GM19324 (cell line): ENCODE measurements around the gene PCBD2.
"Not testable (repeated sequence)": the region's sequence is repeated elsewhere in the genome, so short reads cannot be mapped to it uniquely, and the experiment has no call there.

Source experiments
- ATAC-seq: cut with Tn5 transposase; IDR thresholded peaks from one replicate; pipeline ENCODE4 v1.9.1; 2021; ENCODE audit warnings: mild to moderate bottlenecking, moderate library complexity; ENCODE audit not compliant: unreplicated experiment, low FRiP score

The PCBD2 gene

GRCh38 chr5:134905246-134905996, 490 bp downstream of the PCBD2 start:
- peak; percentile 19 for ATAC-seq

- ATAC-seq: no peak
Measured at GRCh38 chr5:134906811-134907210, 1.9 kb downstream of the PCBD2 start.

- ATAC-seq: not testable (repeated sequence)
Measured at GRCh38 chr5:134910752-134911151, 5.8 kb downstream of the PCBD2 start.

GRCh38 chr5:134911285-134912206, 6.6 kb downstream of the PCBD2 start:
- ATAC-seq: no peak

- ATAC-seq: no peak
Measured at GRCh38 chr5:134913254-134913653, 8.3 kb downstream of the PCBD2 start.

- no peak for ATAC-seq
Measured at GRCh38 chr5:134913795-134914194, 8.9 kb downstream of the PCBD2 start.

- no peak for ATAC-seq
Measured at GRCh38 chr5:134917070-134917815, 12.3 kb downstream of the PCBD2 start.

- no peak for ATAC-seq
Measured at GRCh38 chr5:134918861-134919260, 13.9 kb downstream of the PCBD2 start.

- no peak for ATAC-seq
Measured at GRCh38 chr5:134920848-134921575, 16.1 kb downstream of the PCBD2 start.

GRCh38 chr5:134932508-134932907, 27.6 kb downstream of the PCBD2 start:
- no peak for ATAC-seq

- ATAC-seq: no peak
Measured at GRCh38 chr5:134934202-134934601, 29.3 kb downstream of the PCBD2 start.

GRCh38 chr5:134935711-134936602, 31.0 kb downstream of the PCBD2 start:
- no peak for ATAC-seq

- no peak for ATAC-seq
Measured at GRCh38 chr5:134937526-134937925, 32.6 kb downstream of the PCBD2 start.

- ATAC-seq: no peak
Measured at GRCh38 chr5:134938030-134938429, 33.1 kb downstream of the PCBD2 start.

- ATAC-seq: no peak
Measured at GRCh38 chr5:134939500-134939899, 34.6 kb downstream of the PCBD2 start.

- no peak for ATAC-seq
Measured at GRCh38 chr5:134943547-134943946, 38.6 kb downstream of the PCBD2 start.

- no peak for ATAC-seq
Measured at GRCh38 chr5:134944630-134945029, 39.7 kb downstream of the PCBD2 start.

- ATAC-seq: no peak
Measured at GRCh38 chr5:134945041-134945440, 40.1 kb downstream of the PCBD2 start.

GRCh38 chr5:134948911-134949310, 44.0 kb downstream of the PCBD2 start:
- ATAC-seq: no peak
